Posterior cingulate gyrus (tissue), 11 donors: ENCODE data around the gene CEMIP2.
"Not testable (repeated sequence)": the region's sequence is repeated elsewhere in the genome, so short reads cannot be mapped to it uniquely, and the experiment has no call there.

Experiments used
- DNase-seq, 10 donors: peaks; one replicate each; pipeline versions ENCODE4 v3.0.0 to v3.0.0-alpha.2; 2020 to 2021; ENCODE audit warnings: mixed read lengths in 3 of 10
- intact Hi-C: fragments of 100-400 bp; cut with DNase I; formaldehyde crosslinking; loops from one replicate; pipeline ENCODE4 v1.15.1; 2023

CEMIP2 gene

DNA sequence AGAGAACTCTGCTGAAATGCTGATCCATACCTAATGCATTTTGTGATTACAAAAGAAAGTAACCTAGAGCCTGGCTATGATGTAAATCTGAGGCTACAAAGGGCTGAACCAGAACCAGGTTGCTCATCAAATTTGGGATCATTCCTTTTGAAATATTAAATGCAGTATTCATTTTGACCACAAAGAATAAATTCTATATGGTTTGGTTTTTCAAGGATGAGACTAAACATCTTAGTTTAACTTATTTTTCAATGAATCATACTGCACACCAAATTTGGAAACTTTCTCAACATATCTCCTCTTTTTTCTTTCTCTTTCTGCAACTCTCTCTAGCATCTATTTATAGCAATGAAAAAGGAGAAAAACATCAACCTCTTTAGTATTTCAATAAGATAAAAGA is 46.5 kb downstream of the CEMIP2 start:
- intact Hi-C loops, result no loop called here
- DNase-seq, result no peak

GRCh38 chr9:71719562-71719961 is 48.8 kb downstream of the CEMIP2 start:
- intact Hi-C loops, result no loop called here
- no peak for DNase-seq

DNA sequence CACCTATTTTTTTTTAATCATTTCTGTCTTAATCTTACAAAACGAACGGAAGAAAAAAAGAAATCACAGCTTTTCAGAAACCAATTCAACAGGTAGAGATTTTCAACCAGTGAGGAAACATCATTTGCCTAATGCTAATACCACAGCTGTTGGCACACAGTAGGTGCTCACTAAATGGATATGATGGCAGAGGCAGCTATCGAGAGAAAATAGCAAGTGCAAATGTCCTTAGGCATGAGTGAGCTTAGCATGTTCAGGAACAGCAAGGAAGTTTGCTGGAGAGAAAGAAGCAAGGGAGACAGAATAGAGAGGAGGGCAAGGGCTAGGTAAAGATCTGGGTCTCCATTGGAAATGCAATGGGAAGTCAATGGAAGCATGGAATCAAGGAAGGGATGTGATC is 49.2 kb downstream of the CEMIP2 start:
- no peak for DNase-seq
- intact Hi-C loops, result no loop called here

DNA sequence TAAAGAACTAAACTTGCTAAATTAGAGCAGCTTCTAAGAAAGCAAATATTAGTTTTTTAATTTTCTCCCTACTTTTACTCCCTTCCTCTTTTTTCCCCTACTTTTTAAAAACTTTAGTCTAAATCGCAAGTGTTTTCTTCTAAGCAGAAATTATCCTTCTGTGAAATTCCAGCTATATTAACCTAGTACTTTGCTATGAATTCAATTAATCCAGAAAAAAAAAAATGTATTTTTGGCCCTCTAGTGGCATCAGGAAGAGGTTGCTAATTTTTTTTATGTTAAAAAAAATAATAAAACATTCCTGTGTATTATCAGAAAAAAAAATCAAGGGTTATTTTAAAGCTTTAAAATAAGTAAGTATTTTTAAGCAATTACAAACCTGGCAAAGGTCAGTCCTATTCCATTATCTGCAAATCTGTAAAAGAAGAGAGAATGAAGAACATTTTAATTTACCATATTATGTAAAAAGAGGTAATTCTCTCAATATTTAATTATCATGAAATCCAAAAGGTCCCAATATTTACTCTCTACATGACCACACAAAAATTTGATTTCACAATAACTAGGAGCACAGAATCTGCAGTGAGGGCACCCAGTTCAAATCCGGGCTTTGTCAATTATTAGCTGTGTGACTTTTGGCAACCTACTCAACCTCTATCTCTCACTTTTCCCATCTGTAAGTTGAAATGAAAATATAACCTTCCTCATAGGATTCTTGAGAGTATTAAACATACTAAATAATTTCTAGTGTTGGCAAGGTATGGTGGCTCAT is 52.0 kb downstream of the CEMIP2 start:
- DNase-seq, result no peak
- intact Hi-C loops, result no loop called here

DNA sequence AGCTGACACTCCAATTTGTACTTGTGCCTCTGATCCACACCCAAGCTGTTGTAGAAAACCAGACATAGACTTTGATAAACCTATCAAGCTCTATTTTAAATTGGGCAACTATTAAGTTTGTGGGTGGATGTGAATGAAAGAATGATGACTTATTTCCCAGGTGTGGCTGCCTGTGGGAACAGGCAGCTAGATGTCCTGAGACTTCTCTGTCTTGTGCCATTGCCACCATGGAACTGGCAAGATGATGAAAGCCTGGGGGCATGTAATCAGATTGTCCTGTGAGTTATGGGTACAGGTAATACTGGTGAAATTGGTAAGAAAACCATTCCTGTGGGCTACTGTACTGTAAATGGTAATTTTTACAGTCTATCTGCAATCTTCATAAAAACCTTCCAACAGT is 57.5 kb downstream of the CEMIP2 start:
- no peak for DNase-seq

DNA sequence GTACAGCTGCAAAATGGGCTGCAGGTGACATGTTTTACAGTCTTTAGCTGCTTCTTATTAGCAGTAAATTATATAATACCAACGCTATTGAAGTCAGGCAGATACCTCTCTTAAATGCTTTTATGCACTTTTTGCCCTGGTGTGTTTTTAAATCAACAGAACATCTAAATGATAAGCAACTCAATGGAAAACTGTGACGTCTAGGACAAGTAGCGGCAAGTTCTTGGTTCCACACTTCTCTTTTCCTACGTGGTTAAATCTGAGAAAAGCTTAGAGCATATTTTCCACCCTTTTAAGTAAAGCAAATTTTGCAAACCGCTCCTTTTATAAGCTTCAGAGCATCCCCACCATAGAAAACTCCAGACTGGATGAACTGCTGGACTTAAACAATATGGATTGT is 58.1 kb downstream of the CEMIP2 start:
- DNase-seq, result no peak
- intact Hi-C loops, result no loop called here

More for the DNA sequence above, 57.5 kb downstream of the CEMIP2 start:
- intact Hi-C loops, result no loop called here

DNA sequence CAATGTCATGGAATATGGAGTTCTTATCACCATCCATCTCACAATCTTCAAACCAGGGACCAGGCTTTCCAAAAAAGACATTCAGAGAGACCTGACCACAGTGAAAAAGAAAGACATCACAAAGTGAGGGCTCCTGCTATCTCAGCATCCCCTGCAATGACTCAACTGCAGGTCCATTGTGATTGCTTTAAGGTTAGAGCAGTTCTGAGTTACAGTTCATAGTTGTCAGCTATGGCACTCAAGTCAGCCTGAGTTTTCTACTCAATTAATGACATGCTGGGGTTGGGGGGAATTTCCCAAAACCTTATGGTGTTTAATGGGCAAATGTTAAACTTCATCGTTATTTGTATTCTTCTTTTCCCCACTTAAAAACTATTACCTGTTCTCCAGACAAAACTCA is 58.9 kb downstream of the CEMIP2 start:
- no peak for DNase-seq
- intact Hi-C loops, result no loop called here

DNA sequence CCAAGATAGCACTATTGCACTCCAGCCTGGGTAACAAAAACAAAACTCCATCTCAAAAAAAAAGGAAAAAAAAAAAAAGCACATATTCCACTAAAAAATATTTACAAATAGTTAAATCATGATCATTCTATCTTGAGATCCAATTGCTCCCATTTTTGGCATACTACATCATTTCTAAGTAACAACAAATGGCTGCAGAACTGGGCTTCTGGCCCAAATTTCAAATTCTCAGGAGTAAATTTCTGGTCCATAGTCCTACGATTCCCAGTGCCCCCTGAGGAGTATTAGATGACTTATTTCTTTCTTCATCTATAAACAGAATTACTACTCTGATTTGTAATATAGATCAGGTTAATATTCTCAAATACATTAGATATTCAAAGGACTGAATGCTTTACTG is 62.1 kb downstream of the CEMIP2 start:
- intact Hi-C loops, result loop anchor here (2.0 kb wide), 1 partner anchor 39 kb away; no protein-coding TSS in a partner anchor
- DNase-seq, result no peak

DNA sequence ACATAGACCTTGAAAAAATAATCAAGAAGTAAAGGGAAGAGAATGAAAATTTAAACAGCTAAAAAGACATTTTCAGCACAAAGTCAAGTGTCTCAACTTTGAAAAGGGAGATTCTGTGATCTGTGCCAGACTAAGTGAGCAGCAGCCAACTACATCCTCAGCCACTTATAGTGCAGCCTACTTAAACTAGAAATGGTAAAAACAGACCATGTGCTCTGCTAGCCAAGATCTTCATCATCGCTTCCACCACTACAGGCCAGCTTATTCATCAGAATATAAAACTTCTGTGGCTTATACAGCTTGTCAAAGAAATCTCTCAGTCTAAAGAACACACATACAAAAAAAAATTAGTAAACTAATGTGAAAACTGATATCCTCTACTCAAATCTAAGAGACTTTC is 63.5 kb downstream of the CEMIP2 start:
- intact Hi-C loops, result no loop called here
- DNase-seq, result no peak

DNA sequence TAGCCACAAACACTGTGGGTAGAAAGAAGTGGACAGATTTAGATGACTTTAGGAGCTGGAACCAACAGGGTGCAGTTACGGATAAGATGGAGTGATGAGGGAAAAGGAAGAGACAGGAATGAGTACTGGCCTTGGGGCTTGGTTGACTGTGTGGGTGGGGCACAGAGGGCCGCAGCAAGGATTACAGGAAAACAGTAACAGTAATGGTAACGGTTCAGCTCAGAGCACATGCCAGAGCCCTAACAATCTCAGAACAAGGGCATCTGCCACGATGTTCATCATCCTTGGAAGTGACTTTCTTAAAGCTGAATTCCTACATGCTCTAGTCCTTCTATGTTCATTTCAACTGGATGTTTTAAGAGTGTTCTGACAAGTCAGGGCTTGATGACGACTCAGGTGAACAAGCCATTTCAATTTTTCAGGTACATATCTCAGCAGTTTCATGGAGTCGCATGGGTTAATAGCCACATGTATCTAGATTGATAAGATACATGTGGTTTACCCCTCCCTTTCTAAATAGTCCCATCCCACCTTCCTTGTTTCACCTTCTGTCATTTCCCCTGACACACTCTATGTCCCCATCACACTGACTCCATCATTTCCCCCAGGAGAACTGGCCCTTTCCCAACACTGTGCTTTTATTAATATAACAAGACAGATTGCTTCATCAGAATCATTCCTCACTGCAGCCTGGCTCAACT is 65.0 kb downstream of the CEMIP2 start:
- intact Hi-C loops, result no loop called here
- no peak for DNase-seq

DNA sequence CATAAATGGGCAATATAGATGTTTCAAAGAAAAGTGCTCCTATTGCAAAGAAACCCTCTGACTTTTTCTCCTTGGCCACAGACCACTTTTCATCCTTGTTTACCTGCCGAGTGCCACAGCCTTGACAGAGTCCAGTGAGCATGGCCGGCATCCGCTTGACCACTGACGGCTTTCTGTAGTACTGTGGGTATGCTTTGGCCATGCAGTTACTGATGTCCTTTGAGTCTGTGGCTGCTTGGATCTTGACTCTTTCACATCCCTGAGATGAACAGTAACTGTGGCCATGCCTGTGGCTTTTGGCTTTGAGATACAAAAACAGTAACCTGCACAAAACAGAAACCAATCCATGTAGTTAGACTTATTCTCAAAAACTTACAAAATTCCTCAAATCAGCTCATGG is 70.4 kb downstream of the CEMIP2 start:
- DNase-seq, result no peak
- intact Hi-C loops, result no loop called here

- intact Hi-C loops, result no loop called here
- DNase-seq, result no peak
These were observed 74.0 kb downstream of the CEMIP2 start for GRCh38 chr9:71694332-71694731.

DNA sequence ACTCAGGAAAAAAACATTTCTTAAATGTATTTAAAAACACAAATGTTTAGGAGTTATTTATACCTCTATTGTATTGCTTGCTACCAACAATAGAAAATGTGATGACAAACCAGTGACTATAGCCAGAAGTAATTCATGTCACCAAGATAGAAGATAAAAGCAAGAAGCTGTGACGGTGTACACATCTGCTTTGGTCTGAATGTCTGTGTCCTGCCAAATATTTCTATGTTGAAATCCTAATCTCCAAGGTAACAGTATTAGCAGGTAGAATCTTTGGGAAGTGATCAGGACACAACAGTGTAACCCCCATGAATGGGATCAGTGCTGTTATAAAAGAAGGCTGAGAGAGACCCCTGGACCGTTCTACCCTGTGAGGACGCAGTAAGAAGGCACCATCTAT is 74.7 kb downstream of the CEMIP2 start:
- intact Hi-C loops, result no loop called here

GRCh38 chr9:71692337-71692736 is 76.0 kb downstream of the CEMIP2 start:
- DNase-seq, result no peak
- intact Hi-C loops, result no loop called here

More for the DNA sequence above, 74.7 kb downstream of the CEMIP2 start:
- DNase-seq, result no peak

DNA sequence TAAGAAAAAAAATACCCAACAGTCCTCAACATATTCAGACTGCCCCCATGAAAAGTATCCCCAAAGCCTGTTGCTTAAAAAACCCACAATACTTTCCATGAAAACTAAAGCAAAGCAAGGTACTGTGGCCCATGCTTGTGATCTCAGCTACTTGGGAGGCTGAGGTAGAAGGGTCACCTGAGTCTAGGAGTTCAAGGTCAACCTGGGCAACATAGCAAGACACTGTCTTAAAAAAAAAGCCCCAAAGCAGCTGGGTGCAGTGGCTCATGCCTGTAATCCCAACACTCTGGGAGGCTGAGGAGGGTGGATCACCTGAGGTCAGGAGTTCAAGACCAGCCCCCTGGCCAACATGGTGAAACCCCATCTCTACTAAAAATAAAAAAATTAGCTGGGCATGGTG is 76.7 kb downstream of the CEMIP2 start:
- DNase-seq, intact Hi-C loops: not testable (repeated sequence)

- no peak for DNase-seq
- intact Hi-C loops, result no loop called here
These were observed 77.5 kb downstream of the CEMIP2 start for GRCh38 chr9:71690689-71691435.

DNA sequence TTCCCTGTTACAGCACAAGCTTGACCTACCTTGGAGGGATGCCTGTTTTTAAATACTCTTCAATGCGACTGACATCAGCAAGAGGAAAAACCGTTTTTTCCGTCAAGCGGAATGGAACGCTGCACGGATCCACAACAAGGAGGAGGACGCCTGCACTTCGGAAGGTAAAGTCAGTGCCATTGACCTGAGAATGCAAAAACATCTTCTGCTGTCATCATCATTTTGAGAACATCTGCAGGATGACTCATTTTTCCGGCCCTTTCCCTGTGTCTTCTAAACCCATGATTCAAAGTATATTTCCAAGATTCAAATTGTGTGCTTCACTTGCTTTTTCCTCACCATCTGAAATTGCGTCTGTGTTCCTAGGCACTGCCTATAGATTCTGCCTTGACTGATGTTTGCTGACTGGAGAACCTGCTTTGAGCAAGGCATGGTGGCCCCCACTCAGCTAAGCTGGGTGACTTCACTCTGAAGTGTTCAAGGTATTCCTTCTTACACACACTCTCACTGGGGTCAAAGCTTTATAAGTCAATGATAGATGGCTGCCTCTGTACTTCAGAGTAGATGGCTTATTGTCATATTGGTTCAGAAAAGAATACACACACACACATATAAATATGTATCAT is 78.1 kb downstream of the CEMIP2 start:
- intact Hi-C loops, result no loop called here
- DNase-seq, result no peak

DNA sequence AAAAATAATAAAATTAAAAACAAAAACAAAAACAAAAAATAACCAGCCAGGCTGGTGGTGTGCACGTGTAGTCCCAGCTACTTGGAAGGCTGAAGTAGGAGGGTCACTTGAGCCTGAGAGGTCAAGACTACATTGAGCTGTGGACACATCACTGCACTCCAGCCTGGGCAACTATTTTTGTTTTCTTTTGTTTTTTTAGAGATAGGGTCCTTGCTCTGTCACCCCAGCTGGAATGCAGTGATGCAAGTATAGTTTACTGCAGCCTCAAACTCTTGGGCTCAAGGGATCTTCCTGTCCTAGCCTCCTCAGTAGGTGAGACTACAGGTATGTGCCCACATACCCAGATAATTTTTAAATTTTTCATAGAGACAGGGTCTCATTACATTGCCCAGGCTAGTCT is 80.6 kb downstream of the CEMIP2 start:
- intact Hi-C loops, result no loop called here
- DNase-seq, result no peak

- intact Hi-C loops, result no loop called here
- peak in 1 of 10 donors; percentile 71 for DNase-seq
These were observed 82.3 kb downstream of the CEMIP2 start for GRCh38 chr9:71685988-71686387.

- intact Hi-C loops, result no loop called here
- DNase-seq, result no peak
These were observed 82.9 kb downstream of the CEMIP2 start for GRCh38 chr9:71685394-71685793.

DNA sequence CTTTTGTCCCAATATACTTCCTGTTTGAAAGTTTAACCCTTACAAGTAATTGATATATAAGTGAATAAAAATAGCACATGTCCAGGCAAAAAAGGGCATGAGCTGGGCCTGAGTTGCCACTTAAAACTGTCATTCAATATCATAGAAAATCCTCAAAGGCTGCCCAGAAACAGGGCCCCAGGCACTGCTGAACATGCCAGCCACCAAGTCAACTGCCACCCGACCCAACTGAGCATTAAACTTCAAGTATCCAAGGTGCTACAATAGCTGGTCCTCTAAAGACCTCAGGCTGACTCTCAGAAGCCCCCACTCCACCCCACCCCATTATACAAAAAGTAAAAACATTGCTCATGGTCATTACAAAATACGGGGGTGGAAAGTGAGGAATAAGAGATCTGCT is 83.7 kb downstream of the CEMIP2 start:
- DNase-seq, result no peak
- intact Hi-C loops, result no loop called here
